IPS DF 6.9 (cell line): Measurements from ENCODE around the gene PXN.
"Not testable (repeated sequence)": the region's sequence is repeated elsewhere in the genome, so short reads cannot be mapped to it uniquely, and the experiment has no call there.

Experiments used
- DNase-seq: peaks from one replicate; pipeline ENCODE4 v3.0.0-alpha.2; 2013; ENCODE audit warnings: low read depth, low spot score
- H3K27ac ChIP-seq: one replicate; pipeline ENCODE4 v1.5.1; 2013; ENCODE audit warnings: low read length, control low read depth
- H3K27me3 ChIP-seq: 2 replicates; pipeline ENCODE4 v1.6.1; 2013; ENCODE audit warnings: mild to moderate bottlenecking, low read length; ENCODE audit not compliant: control insufficient read depth, insufficient read depth
- H3K36me3 ChIP-seq: 2 replicates; pipeline ENCODE4 v1.6.1; 2013; ENCODE audit warnings: low read length; ENCODE audit not compliant: control insufficient read depth, insufficient read depth
- H3K4me1 ChIP-seq: 2 replicates; pipeline ENCODE4 v1.6.1; 2013; ENCODE audit warnings: low read length; ENCODE audit not compliant: control insufficient read depth, insufficient read depth
- H3K4me3 ChIP-seq: 2 replicates; pipeline ENCODE4 v1.5.1; 2013; ENCODE audit warnings: mild to moderate bottlenecking, low read length
- H3K9me3 ChIP-seq: 2 replicates; pipeline ENCODE4 v1.6.1; 2013; ENCODE audit warnings: low read length, inconsistent platforms; ENCODE audit not compliant: control insufficient read depth, insufficient read depth
- WGBS: extraction: QIAGEN DNeasy Blood & Tissue Kit; methylation state at CpG from one replicate; pipeline ENCODE4 v1.1.7; 2013; ENCODE audit warnings: mixed read lengths, missing lambda C conversion rate; ENCODE audit not compliant: insufficient read length, insufficient coverage; 5-methylcytosine and 5-hydroxymethylcytosine counted together

PXN gene

DNA sequence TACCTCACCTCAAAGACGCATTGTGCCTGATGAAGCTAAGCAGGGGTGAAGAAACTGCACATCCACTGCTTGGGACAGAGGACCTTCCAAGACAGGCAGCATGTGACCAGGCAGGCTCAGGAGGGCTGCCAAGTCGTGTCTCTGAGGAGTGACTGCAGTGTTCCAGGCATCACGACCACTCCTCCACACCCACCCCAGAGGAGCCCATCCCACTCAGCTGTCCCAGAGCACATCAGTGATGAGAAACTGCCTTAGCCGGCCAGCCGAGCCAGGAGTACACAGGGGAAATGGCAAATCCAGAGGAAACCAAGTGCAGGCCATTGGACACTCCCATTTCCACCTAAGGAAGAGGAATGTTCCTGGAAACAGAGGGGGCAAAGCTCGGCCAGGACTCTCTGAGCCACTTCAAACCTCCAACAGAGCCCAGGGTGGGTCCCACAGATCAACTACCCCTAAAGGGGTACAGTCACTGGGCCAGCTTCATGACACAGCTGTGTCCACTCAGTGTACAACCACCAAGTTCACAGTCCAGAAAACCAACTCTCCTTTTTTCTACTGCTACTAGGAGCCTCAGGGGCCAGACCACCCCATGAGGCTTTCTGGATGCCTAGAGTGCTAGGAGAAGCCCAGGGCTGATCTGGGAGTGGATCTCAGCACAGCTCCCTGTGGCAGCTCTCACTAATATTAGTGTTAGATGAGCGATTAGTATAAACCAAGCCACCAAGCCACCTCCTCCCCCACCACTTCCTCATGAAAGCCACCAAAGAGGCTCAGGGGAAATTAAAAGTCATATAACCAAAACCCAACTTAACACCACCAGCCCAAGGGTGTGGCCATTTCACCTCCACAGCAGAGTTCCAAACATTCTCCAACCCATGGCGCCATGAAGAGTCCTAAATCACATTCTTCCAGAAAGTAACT lies 15.4 kb downstream of the PXN start:
- Histone ChIP-seq H3K27me3 (no peaks in the 10 kb centered on the region), H3K36me3 (no peaks in the 10 kb centered on the region), H3K4me1 (0 out of 2 replicates have a peak, but pooled peaks cover under 1% of the 10 kb centered on the region), H3K9me3 (no peaks in the 10 kb centered on the region), H3K4me3 (no peak overlapping the region), H3K27ac (no peak overlapping the region)
- no peak for DNase-seq
- no CpG with 5 or more reads among the region's 8 CpGs for WGBS

DNA sequence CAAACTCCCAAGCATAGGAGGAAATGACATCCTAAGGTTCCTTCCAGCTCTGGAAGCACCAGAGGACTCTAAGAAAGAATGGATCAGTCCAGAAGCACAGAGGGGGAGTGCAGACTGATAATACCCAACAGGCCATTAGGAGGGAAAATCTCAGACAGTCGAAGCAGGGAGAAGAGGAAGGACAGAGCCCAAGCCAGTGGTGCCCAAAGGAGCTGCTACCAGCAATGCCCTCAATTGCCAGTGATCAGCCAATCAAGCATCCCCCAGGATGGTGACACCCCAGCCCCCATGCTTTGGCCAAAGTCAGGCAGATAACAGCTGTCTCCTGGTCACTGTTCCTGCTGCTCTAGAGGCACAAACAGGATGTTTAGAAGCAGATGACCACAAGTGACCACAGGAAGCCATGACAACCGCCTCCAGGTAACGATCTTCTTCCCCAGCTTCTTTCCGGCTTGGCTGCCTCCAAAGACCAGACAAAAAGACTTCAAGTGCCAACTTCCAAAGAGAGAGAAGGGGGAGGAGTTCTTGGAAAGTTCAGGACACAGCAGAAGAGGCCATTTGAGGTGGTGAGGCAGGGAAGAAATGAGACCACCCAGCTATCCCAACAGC lies 16.2 kb downstream of the PXN start:
- Histone ChIP-seq H3K27me3 (no peaks in the 10 kb centered on the region), H3K36me3 (no peaks in the 10 kb centered on the region), H3K27ac (no peak overlapping the region), H3K4me1 (0 out of 2 replicates have a peak, but pooled peaks cover 3% of the 10 kb centered on the region), H3K4me3 (no peak overlapping the region), H3K9me3 (no peaks in the 10 kb centered on the region)
- no CpG with 5 or more reads among the region's 4 CpGs for WGBS
- no peak for DNase-seq

DNA sequence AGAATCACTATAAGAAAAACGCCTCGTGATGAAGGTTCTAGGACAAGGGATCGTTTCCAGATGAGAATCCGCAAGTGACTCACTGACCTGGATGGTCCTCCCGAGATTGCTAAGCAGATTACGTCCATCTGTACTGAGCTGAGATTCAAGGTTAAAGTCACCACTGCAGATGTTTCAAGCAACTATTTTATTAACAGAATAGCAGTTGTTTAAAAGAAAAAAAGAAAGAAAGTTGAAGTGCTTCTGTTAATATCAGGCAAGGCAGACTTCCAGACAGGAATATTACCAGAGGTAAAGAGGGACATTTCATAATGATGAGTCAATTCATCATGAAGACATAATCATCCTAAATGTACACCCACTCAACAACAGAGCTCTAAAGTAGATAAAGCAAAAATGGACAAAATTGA lies 17.9 kb downstream of the PXN start:
- Histone ChIP-seq H3K4me1 (0 out of 2 replicates have a peak, but pooled peaks cover 3% of the 10 kb centered on the region), H3K27me3 (no peaks in the 10 kb centered on the region)

DNA sequence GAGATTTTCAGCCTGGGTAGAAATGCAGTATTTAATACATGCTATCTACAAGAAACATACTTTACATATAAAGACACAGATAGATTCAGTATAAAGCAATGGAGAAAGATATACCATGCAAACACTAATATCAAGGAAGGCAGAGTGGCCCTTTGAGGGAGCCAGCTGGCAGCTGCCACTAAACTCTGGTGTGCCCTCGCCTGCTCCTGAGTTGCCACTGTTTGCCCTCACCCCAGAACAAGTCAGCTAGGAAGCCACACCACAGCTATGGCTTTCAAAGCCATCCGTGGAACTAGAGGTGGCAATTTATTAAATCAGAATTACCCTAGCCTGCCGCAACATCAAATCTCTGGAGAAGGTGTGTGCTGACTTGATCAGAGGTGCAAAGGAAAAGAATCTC lies 18.3 kb downstream of the PXN start:
- H3K27ac ChIP-seq = no peak overlapping the region
- WGBS = no CpG with 5 or more reads among the region's 3 CpGs
- no peak overlapping the region for H3K4me3 ChIP-seq

More for the DNA sequence above, 17.9 kb downstream of the PXN start:
- no peak overlapping the region for H3K4me3 ChIP-seq
- H3K9me3 ChIP-seq = no peaks in the 10 kb centered on the region
- H3K36me3 ChIP-seq = no peaks in the 10 kb centered on the region
- no peak overlapping the region for H3K27ac ChIP-seq
- no CpG with 5 or more reads among the region's 6 CpGs for WGBS
- DNase-seq = no peak

DNA sequence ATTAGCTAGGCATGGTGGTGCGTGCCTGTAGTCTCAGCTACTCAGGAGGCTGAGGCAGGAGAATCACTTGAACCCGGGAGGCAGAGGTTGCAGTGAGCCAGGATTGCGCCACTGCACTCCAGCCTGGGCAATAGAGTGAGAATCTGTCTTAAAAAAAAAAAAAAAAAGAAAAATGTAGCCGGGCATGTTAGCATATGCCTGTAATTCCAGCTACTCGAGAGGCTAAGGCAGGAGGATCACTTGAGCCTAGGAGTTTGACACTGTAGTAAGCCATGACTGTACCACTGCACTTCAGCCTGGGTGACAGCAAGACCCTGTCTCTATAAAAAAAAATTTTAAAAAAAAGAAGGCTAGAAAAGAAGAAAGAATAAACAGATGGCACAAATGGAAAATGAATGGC lies 18.8 kb downstream of the PXN start:
- no CpG with 5 or more reads among the region's 5 CpGs for WGBS
- not testable (repeated sequence) for DNase-seq, H3K9me3 ChIP-seq, H3K4me1 ChIP-seq, H3K27me3 ChIP-seq, H3K4me3 ChIP-seq, H3K36me3 ChIP-seq, H3K27ac ChIP-seq

More for the DNA sequence above, 18.3 kb downstream of the PXN start:
- H3K36me3 ChIP-seq = no peaks in the 10 kb centered on the region
- H3K4me1 ChIP-seq = 0 out of 2 replicates have a peak, but pooled peaks cover 3% of the 10 kb centered on the region
- no peaks in the 10 kb centered on the region for H3K27me3 ChIP-seq
- DNase-seq = no peak
- H3K9me3 ChIP-seq = no peaks in the 10 kb centered on the region

DNA sequence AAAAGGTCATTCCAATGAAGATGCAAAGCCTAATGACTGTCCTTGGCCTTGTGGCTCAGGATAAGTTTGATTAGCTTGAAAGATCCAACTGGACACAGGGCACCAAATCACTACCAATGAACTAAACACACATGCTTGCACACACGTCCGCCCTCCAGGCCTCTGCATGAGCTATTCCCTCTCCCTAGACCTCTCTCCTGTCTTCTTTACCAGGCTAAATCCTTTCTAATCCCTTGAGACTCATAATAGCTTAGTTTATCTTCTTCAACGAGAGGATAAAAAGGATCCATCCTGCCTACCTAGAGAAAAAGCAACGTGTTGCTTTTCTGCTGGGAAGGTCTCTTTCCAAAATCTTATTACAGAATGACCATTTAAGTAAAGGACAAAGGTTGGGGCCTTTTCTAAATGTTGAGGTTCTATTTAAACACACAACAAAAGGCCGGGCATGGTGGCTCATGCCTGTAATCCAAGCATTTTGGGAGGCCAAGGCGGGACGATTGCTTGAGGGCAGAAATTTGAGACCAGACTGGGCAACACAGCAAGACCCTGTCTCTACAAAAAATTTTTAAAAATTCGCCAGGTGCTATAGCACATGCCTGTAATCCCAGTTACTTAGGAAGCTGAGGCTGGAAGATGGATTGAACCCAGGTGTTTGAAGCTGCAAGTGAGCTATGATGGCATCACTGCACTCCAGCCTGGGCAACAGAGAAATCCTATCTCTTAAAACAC lies 22.4 kb downstream of the PXN start:
- no CpG with 5 or more reads among the region's 8 CpGs for WGBS
- Histone ChIP-seq H3K27ac (no peak overlapping the region), H3K36me3 (no peaks in the 10 kb centered on the region), H3K27me3 (no peaks in the 10 kb centered on the region), H3K4me1 (0 out of 2 replicates have a peak, but pooled peaks cover 3% of the 10 kb centered on the region), H3K9me3 (no peaks in the 10 kb centered on the region), H3K4me3 (no peak overlapping the region)
- no peak for DNase-seq

DNA sequence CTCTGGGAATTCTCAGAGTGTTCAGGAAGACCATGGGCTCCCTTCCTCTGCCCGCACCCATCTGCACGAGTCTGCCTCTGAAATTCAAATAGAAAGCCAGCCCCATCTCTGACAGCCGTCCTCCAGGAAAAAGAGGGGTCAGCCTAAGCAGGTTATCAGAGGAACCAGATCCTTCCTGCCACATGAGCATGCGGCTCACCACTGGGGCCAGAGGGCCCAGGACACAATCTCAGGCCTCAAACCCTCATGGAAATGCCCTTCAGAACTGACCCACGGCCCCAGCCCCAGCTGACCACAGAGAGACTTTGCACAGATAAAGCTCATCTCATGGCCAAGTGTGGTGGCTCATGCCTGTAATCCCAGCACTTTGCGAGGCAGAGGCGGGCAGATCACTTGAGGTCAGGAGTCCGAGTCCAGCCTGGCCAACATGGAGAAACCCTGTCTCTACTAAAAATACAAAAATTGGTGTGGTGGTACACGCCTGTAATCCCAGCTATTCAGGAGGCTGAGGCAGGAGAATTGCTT lies 23.2 kb downstream of the PXN start:
- H3K36me3 ChIP-seq = no peaks in the 10 kb centered on the region
- 0 out of 2 replicates have a peak, but pooled peaks cover 3% of the 10 kb centered on the region for H3K4me1 ChIP-seq
- H3K4me3 ChIP-seq = no peak overlapping the region
- H3K27ac ChIP-seq = no peak overlapping the region
- H3K27me3 ChIP-seq = no peaks in the 10 kb centered on the region
- DNase-seq = no peak
- no peaks in the 10 kb centered on the region for H3K9me3 ChIP-seq
- no CpG with 5 or more reads among the region's 9 CpGs for WGBS

DNA sequence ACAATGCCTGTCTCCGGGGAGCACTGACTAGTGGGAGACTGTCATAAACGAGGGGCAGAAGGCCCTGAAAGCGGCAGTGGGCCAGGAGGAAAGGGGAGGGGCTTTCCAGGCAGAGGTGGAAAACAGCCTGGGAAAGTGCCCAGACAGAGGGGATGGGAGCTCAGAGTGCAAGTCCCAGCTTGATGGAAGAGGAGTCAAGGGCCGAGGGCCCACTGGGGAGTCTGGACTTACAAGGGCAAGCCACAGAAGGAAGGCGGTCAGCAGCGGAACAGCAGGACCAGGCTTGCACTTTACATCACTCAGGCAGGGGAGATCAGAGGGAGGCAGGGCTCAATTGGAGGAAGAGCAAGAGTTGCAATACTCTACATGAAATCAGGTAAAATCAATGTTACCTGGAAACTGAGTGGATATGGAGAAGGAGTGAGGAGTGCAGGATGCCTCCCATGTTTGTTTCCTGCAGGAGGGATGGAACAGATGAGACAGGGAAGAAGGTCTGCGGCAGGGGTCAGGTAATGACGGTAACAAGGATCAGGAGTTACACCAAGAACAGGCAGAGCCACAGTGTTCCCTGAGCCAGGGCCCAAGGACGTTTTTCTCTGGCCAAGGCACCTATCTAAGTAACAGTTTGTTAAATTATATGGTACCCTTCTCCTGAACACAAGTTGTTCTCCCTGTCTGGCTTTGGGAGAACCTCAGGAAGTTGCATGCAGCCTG lies 23.8 kb downstream of the PXN start:
- no CpG with 5 or more reads among the region's 9 CpGs for WGBS
- H3K4me3 ChIP-seq = no peak overlapping the region
- H3K27me3 ChIP-seq = no peaks in the 10 kb centered on the region
- no peaks in the 10 kb centered on the region for H3K9me3 ChIP-seq
- H3K36me3 ChIP-seq = no peaks in the 10 kb centered on the region
- no peak overlapping the region for H3K27ac ChIP-seq
- H3K4me1 ChIP-seq = 0 out of 2 replicates have a peak, but pooled peaks cover 3% of the 10 kb centered on the region
- DNase-seq = no peak

DNA sequence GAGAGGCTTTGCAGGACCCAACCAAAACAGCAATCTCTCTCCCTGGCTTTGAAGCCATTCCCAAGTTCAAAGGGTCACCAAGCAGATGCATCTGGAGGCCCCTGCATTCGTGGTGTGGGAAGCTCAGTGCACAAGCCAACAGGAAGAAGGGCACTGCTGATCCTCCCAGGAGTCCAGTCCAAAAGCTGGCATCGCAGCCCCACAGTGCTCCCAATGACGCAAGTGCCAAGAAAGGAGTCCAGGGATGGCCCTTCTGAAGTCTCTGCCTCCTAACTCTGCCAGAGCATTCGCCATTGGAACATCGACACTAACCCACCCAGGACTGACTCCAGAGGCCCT lies 25.1 kb downstream of the PXN start:
- Histone ChIP-seq H3K36me3 (no peaks in the 10 kb centered on the region), H3K27ac (no peak overlapping the region), H3K27me3 (no peaks in the 10 kb centered on the region), H3K4me1 (peaks cover 5% of the 10 kb centered on the region; the same call in 1 of the 2 replicates), H3K9me3 (no peaks in the 10 kb centered on the region), H3K4me3 (no peak overlapping the region)
- DNase-seq = no peak
- no CpG with 5 or more reads among the region's 5 CpGs for WGBS
